GM18870 (cell line): ENCODE results near the gene GOLM1.
A peak's percentile ranks its signal among the peaks of the same experiment; 100 is the strongest.
"Not testable (repeated sequence)": the region's sequence is repeated elsewhere in the genome, so short reads cannot be mapped to it uniquely, and the experiment has no call there.

Source experiments
- ATAC-seq: cut with Tn5 transposase; IDR thresholded peaks from one replicate; pipeline ENCODE4 v1.9.1; 2021; ENCODE audit warnings: moderate library complexity; ENCODE audit not compliant: unreplicated experiment

The GOLM1 gene, protein sequence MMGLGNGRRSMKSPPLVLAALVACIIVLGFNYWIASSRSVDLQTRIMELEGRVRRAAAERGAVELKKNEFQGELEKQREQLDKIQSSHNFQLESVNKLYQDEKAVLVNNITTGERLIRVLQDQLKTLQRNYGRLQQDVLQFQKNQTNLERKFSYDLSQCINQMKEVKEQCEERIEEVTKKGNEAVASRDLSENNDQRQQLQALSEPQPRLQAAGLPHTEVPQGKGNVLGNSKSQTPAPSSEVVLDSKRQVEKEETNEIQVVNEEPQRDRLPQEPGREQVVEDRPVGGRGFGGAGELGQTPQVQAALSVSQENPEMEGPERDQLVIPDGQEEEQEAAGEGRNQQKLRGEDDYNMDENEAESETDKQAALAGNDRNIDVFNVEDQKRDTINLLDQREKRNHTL

DNA sequence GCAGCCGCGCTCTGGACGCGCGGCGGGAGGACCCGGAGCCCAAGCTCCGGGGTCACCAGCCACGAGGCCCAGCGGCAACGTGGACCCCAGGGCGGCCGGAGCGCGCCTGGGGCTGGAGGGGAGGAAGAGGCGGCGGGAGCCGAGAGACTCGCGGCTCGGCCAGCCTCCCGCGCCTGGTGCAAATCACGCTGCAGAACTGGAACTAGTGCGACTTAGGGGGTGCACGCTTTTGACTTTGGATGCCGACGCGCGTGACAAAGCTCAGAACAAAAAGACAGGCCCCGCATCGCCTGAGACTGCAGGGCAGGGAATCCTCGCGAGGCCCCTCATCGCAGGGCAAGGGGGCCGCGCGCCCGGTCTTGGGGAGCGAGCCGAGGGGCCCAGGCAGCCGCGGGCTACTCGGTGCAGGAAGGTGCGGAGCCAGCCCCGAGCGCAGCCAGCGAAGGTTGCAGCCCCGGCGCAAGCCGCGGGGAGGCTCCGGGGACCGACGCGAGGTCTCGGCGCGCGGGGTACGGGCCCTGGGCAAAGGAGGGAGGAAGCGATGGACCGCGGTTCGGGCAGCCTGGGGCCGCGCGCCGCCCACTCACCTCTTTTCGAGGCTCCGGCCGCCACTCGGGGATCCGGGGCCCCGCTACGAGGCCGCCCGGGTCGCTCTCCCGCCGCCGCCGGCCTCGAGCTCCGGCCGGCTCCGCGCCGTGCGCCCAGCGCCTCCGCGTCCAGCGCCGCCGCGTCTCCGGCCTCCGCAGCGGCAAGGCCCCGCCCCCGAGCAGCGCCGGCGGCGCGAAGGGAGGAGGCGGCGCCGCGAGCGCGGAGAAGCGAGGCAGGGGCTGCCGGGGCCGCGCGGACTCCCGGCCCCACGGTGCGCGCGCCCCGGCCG, at the start of gene GOLM1:
Gene GOLM1 (minus strand): TSS at position 735 of the 877 bp plus-strand sequence. CDS start 20,238 bp downstream, outside the sequence.
- ATAC-seq, result no peak

DNA sequence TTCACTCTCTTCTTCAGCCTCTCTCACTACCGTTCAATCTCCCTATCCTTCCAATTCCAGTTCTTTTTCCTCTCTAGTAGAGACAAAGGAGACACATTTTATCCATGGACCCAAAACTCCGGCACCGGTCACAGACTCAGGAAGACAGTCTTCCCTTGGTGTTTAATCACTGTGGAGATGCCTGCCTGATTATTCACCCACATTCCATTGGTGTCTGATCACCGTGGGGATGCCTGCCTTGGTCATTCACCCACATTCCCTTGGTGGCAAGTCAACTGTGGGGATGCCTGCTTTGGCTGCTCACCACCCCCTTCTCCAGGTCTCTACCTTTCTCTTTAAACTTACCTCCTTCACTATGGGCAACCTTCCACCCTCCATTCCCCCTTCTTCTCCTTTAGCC, 47.3 kb upstream of the GOLM1 start:
- ATAC-seq, result not testable (repeated sequence)

DNA sequence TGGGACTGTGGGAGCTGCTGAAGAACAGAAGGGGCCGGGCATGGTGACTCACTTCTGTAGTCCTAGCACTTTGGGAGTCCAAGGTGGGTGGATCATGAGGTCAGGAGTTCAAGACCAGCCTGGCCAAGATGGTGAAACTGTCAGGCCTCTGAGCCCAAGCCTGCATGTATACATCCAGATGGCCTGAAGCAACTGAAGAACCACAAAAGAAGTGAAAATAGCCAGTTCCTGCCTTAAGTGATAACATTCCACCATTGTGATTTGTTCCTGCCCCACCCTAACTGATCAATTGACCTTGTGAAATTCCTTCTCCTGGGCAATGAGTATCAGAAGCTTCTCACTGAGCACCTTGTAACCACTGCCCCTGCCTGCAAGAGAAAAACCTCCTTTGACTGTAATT, 46.6 kb upstream of the GOLM1 start:
- ATAC-seq, result not testable (repeated sequence)

DNA sequence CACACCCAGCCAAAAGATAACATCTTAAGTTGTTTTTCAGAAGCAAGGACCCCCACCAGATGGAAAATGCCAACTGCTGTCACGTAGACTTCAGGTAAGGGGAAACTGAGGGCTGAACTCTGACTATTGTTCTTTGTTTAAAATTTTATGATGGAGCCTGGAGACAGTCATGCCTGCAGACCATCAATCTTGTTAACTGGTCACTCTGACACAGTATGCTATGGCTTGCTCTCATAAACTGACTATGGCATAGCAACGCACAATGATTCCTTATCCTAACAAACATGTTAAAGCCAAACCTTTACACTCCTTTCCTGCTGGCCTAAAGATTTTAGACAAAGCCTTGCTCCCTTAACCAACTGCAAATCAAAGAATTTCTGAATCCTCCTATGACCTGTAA, 43.6 kb upstream of the GOLM1 start:
- ATAC-seq, result no peak

DNA sequence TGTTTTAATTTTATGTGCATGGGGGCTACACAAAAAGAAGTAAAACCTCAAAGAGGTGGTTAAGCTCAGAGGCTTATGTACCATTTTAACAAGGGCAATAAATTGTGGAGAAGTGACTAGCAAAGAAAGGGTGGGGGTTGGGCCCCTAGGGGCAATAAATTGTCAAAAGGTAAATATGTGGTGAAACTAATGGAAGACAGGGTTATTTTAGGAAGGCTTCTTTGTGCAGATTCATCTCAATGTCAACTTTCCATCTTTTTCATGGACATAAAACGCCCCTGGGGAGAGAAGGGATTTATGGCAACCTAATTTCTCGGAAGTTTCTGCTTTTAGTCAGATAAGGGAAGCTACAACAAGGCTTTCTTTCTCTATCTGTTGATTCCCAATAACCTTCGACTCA, 42.5 kb upstream of the GOLM1 start:
- no peak for ATAC-seq

DNA sequence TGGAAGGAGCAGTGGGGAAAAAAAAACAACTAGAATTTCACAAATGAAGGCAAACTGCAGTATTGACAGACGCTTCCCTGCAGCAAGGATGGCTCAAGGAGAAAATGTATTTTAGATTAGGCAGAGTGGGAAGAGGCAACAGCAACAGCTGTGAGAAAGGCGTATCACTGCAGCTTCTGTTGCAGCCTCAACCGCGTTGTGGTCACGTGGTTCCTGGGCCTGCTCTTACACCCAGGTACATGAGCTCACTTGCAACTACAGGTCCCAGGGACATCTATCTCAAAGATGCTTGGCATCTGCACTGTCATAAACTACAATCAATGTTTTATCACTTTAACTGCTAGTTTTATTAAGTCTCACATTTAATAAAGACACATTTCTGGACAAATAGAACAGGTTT, 36.0 kb upstream of the GOLM1 start:
- ATAC-seq, result no peak

DNA sequence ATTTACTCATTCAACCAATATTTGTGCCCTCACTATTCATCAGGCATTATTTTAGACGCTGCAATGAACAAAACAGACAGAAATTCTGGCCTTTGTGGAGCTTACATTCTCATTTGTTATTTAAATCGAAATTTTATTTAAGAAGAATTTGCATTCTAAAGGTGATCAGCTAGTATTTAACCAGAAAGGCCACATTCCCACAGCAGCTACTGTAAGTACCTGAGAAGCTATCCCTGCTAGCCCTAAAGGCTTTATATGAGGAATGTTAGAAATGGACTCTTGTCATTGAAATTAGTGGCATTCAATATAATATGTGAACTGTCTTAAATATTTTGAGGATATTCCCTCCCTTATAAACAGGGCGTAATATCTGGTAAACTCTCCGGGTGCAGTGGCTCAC, 35.0 kb upstream of the GOLM1 start:
- ATAC-seq, result no peak

DNA sequence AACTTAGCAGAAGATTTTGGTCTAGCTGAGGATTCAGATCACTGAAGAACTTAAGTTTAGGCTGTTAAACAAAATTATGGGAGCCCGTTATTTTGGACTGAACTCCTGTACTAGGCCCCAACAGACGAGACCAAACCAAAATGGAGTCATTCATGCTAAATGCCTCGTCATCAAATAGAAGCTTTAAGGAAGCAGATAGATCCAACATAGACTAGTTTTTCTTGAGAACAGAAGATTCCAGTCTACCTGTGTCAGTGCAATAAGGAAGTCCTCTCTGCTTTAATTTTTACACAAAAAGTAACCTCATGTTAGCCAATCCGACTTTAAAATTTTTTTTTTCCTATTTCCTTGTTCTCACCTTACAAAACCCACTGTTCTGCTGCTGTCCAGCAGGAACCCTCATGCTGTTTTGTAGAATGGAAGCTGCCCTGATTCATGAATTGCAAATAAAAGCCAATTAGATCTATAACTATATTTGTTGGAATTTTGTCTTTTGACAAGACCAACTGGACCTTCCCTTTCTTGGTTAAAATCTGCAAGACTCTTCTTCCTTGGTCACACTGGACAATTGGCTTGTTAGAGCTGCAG, 29.0 kb upstream of the GOLM1 start:
- ATAC-seq, result no peak

DNA sequence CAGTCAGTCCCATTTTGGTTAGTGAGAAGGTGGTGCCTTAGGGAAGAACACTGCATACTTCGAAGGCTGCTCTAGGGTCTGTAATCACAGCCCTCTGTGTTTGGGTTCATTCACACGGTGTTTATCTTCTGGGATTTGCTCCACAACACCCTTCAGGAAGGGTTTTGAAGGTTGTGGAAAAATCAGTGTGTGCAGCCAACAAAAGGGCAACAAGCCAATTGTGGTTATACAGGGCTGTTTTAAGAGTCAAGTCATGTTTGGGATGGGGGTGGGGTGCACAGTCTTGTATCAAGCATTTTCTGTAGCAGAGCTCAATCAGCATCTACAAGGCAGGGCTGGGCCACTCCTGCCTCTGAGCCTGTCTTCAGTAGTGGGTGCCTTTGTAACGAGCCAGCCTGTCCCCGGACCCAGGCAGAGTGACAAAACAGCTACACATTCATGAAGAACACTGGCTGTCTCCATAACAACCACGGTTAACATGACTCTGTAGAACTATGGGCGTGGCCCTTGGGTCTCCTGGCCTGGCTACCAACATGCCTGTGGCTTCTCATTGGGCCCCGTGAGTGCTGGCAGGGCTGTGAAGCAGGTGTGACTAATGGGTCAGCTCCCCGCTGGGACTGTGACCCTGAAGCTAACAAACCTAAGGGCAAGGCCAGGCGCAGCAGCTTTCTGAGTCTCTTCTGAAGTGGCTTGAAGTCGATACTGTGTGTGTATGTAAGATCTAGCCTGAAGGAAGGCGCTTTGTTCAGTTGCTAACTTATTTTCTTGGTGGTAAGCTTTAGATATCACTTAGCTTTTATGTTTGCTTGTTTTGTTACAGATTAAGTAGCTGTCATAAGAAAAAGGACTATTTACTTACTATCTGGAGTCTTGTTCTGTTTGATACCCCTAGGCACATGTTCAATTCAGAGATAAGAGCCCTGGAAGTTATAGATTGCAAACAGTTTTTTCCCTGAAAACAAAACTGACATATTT, 27.9 kb upstream of the GOLM1 start:
- ATAC-seq, result no peak

DNA sequence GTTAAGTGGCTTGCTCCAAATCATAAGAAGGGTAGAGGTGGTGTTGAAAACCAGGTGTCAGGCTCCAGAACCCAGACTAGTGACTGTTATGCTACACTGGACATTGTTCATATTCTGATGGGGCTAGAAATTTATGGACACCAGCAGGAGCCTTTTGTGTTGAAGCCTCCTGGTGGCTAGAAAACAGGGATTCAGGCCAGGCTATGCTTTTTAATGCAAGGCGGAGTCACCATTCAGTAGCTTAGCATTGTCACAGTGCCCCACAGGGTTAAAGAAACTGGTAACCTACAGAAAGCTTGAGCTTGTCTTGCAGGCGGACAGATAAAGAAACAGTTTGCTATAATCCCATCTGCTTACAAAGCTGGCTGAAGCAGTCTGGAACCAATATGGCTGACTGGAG, 23.0 kb upstream of the GOLM1 start:
- no peak for ATAC-seq

DNA sequence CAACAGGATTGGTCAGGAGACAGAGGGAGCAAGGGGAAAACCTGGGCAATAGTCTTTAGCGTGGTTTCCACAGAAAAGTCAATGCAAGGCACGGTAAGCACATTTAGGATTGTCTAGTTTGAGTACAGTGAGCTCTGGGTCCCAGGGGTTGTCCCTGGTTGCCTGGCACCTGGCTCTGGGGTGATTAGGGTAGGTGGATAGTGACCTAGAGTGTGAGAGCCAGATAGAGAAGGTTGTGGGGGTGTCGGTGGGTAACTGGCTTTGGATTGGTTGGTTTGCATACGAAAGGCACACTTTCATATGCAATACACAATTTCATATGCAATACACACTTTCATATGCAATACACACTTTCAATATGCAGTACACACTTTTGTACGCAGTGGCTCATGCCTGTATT, 20.1 kb upstream of the GOLM1 start:
- ATAC-seq, result no peak

DNA sequence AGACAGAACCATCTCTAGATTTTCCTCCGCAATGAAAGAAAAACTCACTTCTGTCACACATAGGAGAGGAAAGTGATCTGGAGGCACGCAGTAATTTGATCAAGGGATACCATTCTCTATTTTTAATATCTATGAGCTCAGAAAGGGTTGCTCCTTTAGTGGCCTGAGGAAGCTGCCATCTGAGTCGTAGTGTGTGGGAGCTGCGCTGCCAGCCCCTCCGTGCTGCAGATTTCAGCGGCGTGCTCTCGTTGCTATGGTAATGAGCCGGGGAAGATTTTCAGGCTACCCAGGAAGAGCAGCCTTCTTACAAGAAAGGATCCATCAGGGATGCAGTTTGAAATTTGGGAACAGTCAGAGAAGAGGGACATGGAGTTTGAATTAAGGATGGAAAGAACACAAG, 17.1 kb upstream of the GOLM1 start:
- ATAC-seq, result no peak

DNA sequence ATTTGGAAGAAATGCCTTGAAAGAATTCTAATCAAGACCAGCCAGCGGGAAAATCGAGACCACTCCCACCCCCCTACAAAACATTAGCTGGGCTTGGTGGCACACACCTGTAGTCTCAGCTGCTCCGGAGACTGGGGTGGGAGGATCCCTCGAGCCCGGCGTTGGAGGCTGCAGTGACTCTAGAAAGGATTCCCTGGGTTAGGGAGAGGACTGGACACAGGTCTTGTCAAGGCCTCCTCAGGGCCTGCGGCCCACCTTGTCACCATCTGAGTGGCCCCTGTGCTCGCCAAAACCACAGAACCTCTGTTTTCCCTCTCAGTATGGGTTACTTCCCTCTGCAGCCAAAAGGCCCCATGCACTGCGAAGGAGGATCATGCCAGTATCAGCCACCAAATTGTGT, 16.5 kb upstream of the GOLM1 start:
- ATAC-seq, result no peak

DNA sequence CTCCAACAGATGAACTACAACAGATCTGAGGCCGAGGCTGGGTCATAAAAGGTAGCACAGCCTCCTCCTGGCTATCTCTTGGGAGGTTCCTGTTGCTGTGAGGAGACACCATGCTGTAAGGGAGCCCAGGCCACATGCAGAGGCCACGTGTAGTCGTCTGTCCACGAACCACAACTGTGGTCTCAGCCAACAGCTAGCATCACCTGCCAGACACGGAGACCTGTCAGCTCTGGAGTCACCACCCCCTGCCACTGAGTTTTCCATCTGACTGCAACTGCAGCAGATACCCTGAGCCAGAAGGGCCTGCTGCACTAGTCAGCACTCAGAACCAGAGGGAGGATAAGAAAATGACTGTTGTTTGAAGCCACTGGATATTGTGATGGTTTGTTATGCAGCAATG, 12.7 kb upstream of the GOLM1 start:
- ATAC-seq, result no peak

DNA sequence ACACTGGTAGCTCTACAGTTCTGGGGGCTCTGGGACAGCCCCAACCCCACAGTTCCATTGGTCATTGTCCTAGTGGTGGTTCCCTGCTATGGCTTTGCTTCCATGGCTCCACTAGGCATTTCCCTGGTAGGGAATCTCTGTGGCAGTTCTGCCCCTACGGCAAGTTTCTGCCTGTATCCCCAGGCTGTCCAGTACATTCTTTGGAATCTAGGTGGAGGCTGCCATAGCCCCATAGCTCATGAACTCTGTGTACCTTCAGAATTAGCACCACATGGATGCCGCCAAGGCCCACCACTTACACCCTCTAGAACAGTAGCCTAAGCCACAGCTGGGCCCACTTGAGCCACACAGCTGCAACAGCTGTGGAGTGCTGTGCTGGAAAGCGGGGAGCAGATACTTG, 3.3 kb upstream of the GOLM1 start:
- ATAC-seq, result no peak

DNA sequence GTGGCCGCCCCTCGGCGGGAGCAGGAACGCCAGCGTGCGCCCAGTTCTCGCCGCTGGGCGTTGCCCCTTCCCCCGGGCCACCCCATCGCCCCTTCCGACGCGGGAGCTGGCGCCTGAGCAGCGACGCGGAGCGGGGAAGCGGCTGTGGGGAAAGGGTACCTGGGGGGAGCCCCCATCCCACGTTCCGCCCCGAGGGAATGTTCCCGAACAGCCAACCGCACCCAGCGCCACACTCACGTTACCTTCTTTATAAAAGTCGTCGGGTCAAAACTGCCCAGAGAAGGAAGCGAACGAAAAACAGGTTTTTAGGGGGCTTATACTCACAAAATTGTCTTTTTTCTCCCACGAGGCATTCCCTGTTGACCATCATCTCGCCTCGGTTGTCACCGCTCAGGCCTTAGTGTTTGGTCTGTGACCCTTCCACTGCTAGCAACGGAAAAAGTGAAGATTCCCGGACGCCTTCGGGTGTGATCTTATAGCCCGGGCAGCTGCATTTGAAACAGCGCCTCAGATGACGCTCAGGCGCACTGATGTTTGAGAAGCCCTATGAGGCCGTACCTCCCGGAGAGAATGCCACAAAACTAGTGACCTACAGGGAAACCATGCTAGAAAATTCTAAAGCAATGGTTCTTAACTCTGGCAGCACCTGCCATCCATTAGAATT, 475 bp upstream of the GOLM1 start:
- no peak for ATAC-seq

DNA sequence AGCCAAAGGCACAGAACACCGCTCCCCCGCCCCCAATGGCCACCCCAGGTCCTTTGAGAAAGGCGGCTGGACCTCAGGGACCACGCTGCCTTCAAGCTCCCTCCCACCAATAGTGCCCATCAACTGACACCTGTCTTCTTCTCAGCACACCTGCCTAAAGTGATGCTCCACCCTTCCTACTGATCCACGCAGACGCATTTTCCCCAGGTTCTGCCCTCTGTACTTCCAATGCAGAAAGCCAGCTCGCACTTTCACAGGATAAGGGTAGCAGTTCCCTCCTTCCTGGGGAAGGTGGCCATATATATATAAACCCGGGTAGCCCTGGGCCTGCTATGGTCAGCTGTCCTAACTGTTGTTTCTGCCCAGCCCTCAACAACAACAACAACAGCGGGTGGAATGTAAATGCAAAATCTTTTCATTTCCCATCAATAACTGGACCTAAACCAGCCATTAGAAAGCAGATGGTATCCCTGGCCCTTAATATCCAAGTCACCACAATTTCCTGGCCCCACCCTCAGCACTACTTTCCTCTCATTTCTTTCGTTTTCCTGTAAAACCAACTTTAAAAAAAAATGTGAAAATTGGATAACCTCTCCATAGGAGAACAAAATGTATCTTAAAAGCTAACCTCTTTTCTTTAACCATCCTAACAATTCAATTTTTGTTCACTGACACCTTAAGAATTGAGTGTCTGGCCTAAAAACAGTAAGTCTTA, 1.7 kb downstream of the GOLM1 start:
- ATAC-seq, result no peak

DNA sequence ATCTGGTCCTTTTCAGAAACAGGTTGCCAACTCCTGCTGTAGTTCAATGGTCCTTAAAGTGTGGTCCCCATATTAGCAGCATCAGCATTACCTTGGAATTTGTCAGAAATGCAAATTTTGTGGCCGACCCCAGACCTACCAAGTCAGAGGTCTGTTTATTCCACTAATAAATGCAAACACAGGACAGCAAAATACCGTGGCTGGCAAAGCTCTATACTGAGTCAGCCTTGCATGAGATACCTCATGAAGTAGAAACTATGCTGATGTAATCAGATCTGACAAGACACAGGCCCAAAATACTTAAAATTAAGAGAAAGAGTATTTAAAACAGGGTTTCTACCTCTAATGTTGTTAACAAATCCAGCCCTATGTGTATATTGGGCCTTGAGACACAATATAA, 3.0 kb downstream of the GOLM1 start:
- ATAC-seq, result no peak

DNA sequence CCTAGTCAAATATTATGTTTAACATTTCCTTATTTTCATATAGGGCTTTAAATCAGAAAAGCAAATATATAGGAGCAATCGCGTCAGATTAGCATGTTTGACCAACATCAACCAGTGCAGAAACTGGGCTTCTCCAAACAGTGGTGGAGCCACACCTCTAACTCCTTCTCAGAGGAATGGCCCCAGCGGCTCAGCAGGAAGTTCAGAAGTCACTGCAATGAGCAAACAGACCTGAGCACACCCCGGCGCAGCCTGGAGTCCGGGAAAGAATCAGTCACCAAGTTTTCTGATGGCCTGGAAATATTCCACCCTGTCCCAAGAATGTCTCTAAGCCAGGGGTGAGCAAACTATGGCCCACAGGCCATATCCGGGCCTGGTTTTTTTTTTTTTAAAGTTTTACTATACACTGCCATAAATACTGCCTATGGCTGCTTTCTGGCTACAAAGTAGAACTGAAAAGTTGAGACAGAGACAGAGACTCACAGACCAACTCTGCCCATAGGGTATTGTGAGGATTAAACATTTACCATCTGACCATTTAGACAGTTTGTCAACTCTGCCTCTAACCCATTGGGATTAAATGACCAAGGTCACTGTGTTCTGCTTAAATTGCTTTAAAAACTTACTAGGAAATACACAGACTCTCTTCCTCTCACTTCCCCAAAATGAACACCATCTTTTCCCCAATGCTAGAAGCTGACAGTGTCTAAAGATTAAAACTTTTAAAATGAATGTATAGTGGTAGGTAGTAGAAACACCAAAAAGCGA, 5.4 kb downstream of the GOLM1 start:
- ATAC-seq, result peak; percentile 54
